HK-2 (cell line): ENCODE data around the gene MRPL37.
"Not testable (repeated sequence)": the region's sequence is repeated elsewhere in the genome, so short reads cannot be mapped to it uniquely, and the experiment has no call there.

ENCODE experiments used
- DNase-seq: peaks from one replicate; pipeline ENCODE4 v3.0.0-alpha.2; 2018; ENCODE audit not compliant: unreplicated experiment

MRPL37 gene

GRCh38 chr1:54199765-54200518, at the start of gene MRPL37, which contains the start of gene CYB5RL:
Gene MRPL37, plus strand, starts transcription at chr1:54200167. Its CDS starts 77 bp downstream, at chr1:54200244.
Gene CYB5RL, minus strand, starts transcription at chr1:54200030. Its CDS starts 4,414 bp downstream, at chr1:54195616.
- DNase-seq = peak; percentile 94

DNA sequence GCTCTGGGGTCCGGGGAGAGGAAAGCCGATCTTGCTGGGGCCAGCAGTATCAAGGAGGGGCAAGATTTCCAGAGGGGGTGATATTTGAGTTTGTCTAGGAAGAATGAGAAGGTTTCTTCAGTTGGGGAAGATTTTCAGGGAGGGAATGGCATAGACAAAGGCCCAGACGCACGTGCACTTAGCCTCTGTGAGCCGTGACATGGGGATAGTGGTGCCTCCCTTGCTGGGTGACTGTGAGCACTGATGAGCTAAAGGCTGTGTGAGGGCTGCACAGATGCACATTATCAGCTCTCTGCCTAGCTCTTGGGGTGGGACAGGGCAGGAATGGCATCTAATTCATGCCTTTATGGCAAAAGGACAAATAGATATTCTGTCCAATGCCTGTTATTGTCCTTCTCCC, 49.0 kb upstream of the MRPL37 start:
- DNase-seq = no peak

DNA sequence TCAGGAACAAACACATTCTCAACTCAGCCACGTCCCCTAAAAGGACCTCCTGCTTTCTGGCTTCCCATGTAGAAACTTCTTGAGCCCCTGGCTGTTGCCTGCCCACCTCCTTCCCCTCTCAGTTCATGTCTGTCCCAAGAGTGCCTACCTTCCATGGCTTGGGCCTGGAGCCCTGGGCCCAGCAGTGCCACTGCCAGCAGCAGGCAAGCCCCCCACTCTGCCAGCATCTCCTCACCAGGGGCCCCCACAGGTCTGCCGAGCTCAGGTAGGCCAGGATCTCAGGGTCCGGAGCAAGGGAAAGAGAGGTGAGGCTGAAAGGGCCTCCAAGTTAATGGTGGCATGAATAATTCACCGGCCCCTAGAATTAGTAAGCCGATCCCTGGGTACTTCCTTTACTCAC, 47.3 kb upstream of the MRPL37 start, which contains the start of gene CDCP2:
Gene CDCP2 (minus strand): TSS at position 305 of the 400 bp plus-strand sequence. CDS start 78 bp downstream, at position 227.
- DNase-seq = no peak

GRCh38 chr1:54153535-54154439, 46.2 kb upstream of the MRPL37 start:
- peak; percentile 20 for DNase-seq

GRCh38 chr1:54156201-54156600, 43.8 kb upstream of the MRPL37 start:
- no peak for DNase-seq

DNA sequence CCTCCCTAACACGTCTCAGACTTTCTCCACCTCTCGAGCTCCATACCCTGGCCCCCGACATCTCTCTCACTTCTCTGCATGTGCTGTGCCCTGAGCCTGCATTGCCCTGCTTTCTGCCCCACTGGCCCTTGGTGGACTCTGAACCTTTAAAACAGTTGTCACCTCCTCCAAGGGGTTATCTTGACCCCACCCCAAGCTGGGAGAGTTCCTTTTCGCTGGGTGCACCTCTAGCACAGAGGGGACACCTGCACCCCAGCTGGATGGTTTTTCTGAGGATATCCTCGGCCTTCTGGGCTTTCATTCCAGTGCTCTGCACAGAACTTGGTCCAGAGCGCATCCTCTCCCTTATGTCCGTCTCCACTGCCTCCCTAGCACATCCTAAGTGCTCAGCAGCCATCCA, 43.0 kb upstream of the MRPL37 start:
- DNase-seq = no peak

DNA sequence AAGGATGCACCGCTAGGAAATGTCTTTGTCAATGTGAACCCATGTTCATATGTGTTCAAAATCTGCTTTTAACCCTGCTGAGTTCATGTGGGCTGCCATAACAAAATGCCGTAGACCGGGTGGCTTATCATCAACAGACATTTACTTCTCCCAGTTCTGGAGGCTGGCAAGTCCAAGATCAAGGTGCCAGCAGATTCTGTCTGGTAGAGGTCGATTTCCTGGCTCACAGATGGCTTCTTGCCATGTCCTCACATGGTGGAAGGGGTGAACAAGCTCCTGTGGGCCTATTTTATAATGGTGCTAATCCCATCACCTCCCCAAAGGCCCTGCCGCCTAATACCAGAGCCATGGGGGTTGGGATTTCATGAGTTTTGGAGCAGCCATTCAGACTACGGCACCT, 42.6 kb upstream of the MRPL37 start:
- no peak for DNase-seq

DNA sequence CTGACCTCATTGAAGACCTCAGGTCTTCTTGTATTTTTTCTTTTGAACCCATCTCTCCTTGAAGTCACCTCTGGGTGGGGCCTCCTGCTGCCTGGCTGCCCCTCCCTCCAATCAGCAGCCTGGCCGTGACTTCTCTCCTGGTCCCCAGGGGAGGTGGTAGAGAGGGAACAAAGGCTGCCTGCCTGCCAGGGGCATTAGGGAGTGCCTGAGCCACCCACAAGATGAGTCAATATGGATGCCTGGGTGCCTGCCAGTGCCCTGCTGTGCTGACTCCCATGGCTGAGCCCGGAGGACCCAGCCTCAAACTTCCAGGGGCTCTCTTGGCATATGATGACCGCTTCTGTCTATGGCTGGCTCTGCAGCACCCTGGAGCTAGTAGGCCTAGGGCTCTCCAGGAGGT, 41.9 kb upstream of the MRPL37 start:
- DNase-seq = no peak

DNA sequence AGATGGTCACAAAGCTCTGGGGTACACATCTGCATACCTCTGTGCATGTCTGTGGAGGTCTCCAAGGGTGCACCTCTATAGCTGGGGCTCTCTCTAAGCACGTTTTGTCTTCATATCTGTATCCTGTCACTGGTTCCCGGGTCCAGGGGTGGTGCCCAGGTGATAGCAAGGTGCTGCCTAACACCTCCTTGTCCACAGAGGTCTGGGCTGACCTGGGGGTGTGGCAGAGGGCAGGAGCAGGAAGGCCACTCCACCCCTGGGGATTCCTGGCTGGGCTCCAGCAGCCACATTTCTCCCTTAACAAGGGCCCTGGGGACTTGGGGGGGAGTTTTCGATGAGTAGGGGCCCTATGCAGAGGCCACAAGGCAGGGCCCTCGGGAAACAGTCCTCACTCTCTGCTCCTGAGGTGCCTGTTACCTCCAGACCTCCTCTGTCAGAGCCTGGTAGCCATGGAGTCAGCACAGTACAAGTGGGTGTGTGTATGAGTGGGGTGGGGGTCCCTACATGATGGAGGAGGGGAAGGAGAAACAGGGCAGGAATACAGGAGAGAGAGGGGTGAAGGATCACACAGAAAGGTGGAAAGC, 40.1 kb upstream of the MRPL37 start:
- no peak for DNase-seq

DNA sequence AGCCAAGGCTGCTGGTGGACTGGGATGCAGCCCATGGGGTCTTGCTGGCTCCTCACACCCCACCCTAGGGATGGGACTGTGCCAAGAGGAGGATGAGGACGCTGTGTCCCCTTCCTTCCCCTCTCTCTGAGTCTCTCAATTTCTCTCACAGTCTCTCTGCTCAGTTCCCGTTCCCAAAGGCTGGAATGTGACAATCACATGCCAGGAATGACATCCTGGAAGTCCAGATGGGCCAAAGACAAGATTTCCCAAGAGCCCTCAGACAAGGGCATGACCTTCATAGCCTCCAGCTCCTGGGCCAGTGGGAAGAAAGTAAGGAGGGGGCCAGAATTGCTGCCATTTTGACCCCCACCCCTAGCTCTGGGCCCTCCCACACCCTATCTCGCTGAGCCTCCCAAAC, 39.6 kb upstream of the MRPL37 start:
- no peak for DNase-seq

DNA sequence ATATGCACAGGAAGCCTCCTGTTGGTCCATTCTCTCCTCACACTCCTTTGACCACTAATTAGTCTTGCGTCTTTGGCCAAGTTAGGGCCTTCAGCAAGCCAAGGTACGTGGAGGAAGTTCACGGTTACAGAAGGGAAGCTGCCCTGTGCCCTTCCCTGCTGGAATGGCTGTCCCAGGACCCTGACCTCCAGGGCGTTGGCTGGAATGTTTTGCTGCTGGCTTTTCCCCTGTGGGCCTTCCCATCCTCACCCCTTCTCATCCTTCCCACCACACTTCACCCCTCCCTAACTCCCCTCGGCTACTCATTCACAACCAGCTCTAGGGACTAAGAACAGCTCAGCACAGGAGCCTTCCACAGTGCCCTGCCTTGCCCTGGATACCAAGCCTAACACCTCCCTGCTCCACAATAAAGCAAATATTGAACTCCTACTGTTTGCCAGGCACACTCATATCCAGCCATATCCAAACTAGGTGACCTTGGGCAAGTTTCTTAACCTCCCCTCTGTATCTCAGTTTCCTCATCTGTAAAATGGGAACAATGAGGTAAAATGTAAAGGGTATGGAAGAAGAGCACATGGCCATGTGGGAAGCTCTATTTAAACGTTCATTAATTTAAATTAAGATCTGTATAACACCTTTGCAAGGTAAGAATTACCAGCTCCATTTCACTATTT, 38.3 kb upstream of the MRPL37 start:
- DNase-seq = no peak

- no peak for DNase-seq
These were observed 36.9 kb upstream of the MRPL37 start for GRCh38 chr1:54163051-54163450.

GRCh38 chr1:54163573-54163972, 36.4 kb upstream of the MRPL37 start:
- no peak for DNase-seq

DNA sequence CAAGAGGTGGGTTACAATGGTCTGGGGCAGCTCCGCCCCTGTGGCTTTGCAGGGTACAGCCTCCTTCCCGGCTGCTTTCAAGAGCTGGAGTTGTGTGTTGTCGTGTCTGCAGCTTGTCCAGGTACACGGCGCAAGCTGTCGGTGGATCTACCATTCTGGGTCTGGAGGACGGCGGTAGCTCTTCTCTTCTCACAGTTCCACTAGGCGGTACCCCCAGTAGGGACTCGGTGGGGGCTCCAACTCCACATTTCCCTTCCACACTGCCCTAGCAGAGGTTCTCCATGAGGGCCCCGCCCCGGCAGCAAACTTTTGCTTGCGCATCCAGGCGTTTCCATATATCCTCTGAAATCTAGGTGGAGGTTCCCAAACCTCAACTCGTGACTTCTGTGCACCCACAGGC, 34.8 kb upstream of the MRPL37 start:
- DNase-seq = no peak

- DNase-seq = not testable (repeated sequence)
These were observed 33.6 kb upstream of the MRPL37 start for GRCh38 chr1:54166357-54166756.

GRCh38 chr1:54167422-54168139, 32.4 kb upstream of the MRPL37 start:
- DNase-seq = peak; percentile 14

DNA sequence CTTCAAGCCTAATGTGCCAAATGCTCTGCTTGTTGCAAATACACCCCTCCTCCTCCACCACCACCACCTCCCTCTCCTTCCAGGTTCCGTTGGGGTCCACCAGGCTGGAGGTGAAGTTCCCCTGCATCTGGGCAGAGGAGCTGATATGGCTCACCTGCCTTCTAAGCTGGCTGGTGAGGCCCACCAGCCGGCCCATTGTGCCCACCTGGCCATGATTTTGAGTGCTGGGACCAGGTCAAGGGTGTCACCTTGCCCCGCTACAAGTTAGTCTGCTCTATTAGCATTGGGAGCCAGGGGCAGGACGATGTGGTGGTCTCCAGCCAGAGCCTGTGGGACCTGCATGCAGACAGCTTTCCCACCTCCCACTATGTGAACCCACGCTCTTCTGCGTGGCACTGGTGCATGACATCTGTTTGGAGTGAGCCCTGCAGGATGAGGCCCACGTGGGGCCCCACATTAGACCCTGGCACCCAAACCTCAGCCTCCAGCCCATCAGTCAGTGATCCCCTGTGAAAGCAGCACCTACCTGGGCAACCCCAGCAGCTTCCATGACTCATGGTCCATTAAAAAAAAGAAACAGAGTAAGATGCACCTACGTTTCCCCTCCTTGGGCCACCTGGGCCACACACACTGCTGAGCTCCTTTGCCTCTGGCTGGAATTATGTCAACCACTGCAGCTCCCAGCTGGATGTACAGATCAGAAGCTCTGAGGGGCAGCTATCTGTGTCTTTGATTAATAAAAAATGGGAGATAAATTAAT, 31.6 kb upstream of the MRPL37 start:
- DNase-seq = no peak

- no peak for DNase-seq
These were observed 30.9 kb upstream of the MRPL37 start for GRCh38 chr1:54169068-54169467.

- DNase-seq = no peak
These were observed 29.0 kb upstream of the MRPL37 start for GRCh38 chr1:54171016-54171415.

DNA sequence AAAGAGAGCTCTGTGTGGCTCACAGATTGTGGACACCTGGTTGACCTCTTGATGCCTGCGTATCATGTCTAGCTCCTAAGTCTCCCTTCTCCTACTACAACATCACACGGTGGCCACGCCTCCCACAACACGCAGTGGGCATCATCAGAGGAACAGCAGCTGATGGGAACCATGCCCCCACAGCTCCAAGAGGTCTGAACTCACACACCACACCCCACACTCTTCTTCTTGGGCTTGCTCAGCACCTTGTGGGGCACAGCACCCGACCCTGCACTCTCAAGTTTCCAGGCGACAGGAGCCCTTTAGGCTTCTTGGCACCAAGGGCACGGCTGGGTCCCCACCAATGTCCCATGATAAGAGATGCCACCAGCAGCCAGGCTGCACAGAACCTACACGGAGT, 28.4 kb upstream of the MRPL37 start:
- DNase-seq = no peak
